Stimulated activated CD8-positive, alpha-beta memory T cell treated with anti-CD3 and anti-CD28 coated beads, Interleukin-12 subunit alpha, Interleukin-12 subunit beta, amount 100 ng/mL, for 1 hour (primary cell): Measurements from ENCODE around the gene DPM2.

Experiments used
- DNase-seq: peaks from one replicate; pipeline ENCODE4 v3.0.0-alpha.2; 2020; ENCODE audit warnings: low read depth

Gene DPM2

GRCh38 chr9:127973169-127974000 is 35.7 kb upstream of the DPM2 start:
- DNase-seq: no peak

DNA sequence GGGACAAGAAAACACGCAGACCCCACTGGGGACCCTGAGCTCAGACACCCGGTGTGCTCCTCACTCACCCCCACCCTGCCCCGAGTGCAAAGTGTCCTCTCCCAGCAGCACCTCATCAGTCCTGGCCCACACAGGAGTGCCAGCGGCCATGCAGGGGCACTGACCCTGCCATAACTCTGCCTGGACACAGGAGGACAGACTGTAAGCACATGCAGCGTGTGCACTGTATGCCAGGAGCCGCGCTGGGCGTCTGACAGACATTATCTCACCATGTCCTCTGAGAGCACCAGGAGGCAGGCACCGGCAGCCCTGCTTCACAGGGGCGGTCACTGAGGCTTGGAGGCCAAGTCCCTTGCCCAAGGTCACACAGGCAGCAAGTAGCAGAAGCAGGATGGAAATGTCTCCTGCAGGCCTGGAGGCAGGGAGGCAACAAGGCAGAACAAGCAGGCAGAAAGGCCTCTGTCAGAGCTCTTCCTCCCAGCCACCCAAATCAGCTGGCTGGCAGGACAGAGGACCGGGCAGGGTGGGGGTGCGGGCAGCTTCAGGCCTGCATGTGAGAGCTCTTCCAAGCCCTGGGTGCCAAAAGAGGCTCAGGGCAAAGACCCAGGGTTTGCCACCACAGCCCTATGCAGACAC is 34.7 kb upstream of the DPM2 start:
- no peak for DNase-seq

GRCh38 chr9:127971357-127972235 is 33.9 kb upstream of the DPM2 start:
- no peak for DNase-seq

- no peak for DNase-seq
These were observed 33.0 kb upstream of the DPM2 start for GRCh38 chr9:127970401-127971313.

DNA sequence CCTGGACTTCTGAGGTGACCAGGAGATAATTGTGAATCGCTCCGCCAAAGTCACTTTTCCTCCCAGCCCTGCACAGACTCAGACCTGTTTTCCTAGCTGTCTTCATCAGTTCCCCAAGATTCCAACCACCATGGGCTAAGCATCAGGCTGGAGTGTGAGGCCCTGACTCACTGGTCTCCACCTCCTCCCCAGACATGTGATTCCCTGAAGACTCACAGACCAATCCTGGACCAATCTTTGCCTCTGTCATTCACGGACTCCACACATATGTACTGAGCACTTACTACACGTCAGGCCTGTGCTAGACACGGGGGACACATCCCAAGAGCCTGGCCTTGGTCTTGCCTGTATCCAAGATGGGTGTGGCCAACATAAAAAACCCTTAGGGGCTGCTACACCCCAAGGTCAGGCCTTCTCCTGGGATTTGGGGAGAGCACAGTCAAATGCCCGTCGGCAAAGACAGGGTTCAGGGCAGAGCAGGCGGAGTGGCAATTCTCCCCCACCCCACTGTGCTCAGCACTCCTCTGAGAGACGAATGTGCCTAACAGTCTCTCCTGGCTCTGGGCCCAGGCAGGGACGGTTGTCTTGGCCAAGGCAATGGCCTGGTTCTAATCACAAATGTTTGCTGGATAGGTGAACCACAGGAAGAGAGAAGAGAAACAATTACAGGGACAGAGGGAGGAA is 31.2 kb upstream of the DPM2 start:
- DNase-seq: no peak

- no peak for DNase-seq
These were observed 30.4 kb upstream of the DPM2 start for GRCh38 chr9:127968042-127968441.

GRCh38 chr9:127967151-127967809 is 29.6 kb upstream of the DPM2 start:
- no peak for DNase-seq

DNA sequence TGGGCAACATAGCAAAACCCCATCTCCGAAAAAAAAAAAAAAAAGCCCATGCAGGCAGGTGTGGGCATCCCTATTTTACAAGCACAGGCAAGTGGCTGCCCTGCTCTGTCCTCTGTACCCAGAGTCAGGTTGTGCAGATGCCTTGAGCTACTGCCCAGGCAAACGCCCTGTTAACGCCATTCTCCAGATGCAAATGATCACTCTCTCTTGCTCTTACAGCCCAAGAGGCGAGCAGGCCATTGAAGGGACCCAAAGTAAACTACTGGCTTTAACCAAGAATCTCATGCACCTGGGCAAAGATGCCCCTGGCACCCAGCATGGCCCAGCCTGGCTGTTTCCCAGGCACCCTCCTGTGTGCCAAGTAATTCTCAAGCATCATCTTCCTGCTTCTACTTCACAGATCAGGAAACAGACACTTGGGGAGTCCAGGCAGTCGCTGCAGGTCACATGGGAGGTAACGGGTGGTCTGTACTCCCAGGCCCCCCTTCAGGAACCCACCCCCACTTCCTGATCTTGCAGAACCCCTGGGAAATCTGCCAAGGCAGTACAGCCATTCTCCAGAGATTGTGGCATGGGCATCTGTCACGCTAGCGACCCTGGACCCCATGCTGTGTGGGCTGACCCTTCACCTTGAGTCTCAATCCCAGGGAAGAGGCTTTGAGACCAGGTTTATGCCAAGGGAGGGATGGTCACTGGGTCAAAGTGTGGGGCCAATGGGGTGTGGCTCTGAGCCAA is 28.9 kb upstream of the DPM2 start:
- DNase-seq: no peak

DNA sequence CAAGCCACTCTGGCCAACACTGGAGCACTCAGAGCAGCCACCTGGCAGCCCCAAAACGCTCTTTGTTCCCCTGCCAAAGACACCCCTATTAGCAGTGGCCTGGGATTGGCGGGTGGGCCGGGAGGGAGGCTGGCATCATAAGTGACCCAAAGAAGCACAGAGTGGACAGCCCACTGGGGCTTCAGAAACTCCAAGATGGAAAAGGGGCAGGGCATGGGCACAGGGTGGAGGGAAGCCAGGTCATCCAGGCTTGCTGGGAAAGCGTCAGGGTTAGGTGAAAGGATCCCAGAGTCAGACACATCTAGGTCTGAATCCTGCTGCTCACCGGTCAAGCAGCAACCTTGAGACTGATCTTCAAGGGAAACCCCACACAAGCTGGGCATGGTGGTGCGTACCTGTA is 28.3 kb upstream of the DPM2 start:
- DNase-seq: no peak

GRCh38 chr9:127963359-127964064 is 25.9 kb upstream of the DPM2 start:
- no peak for DNase-seq

- no peak for DNase-seq
These were observed 25.3 kb upstream of the DPM2 start for GRCh38 chr9:127963041-127963358.

GRCh38 chr9:127962278-127962677 is 24.6 kb upstream of the DPM2 start:
- DNase-seq: no peak

GRCh38 chr9:127961613-127962155 is 24.0 kb upstream of the DPM2 start:
- DNase-seq: no peak

- no peak for DNase-seq
These were observed 23.5 kb upstream of the DPM2 start for GRCh38 chr9:127961155-127961490.

DNA sequence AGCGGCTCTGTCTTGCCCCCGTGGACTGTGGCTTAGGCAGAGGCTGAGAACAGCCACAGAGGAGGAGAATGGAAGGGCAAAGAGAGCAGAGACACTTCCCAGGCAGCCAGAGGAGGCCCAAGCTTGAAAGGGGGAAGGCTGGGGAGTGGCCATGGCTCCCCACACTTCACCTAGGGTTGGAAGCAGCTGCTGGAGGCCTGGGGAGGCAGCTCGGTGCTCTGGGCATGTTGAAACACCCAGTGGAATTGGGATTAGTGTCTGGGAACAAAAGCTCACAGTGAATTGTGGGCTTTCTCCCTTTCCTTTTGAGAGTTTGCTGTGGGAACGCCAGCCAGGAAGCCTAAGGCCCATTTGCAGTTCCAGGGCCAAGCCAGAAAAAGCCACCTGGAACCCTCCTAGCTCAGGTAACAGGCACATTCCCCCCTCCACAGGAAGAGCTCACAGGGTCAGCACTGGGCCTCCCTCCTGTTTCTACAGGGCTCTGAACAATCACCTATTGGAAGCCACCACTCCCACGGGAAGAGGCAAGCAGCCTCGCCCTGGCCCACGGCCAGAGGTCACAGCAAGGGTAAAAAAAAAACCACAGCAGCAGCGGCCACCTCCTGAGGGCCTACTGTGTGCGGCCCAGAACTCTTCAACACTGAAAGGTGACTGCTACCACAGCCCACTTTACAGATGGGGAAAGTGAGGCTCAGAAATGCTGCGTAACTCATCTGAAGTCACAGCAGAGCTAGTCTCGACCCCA is 22.9 kb upstream of the DPM2 start:
- no peak for DNase-seq

DNA sequence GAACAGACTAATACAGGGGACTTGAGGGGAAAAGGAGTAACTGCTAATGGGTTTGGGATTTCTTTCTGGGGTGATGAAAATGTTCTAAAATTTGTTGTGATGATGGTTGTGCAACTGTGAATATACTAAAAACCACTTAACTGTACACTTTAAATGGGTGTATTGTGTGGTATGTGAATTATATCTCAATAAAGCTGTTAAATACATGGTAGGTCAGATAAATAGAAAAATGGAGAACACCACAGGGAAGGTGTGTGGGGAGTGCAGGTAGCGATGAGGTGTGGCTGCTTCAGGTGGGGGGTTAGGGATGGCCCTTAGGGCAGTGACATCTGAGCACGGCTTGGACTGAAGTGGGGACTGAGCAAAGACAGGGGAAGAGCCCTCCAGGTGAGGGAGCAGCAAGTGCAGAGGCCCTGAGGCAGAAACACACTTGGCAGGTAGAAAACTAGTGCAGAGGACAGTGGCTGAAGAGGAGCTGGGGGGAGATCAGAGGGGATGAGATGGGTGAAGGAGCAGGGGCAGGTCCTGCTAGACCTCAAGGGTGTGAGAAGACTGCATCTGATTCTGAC is 22.3 kb upstream of the DPM2 start:
- DNase-seq: no peak

GRCh38 chr9:127959398-127959797 is 21.7 kb upstream of the DPM2 start:
- DNase-seq: no peak

GRCh38 chr9:127958728-127959127 is 21.1 kb upstream of the DPM2 start:
- DNase-seq: no peak
